ENCODE data around the gene ANKRD13B.

GRCh38 chr17:29567554-29568330 lies 25.2 kb upstream of the ANKRD13B start:
- no peak for TF ChIP-seq GATA2 (IDR thresholded peaks at IDR 0.05; ENCODE audit: low read depth, low read length)
- TF ChIP-seq GATA3 (IDR thresholded peaks at IDR 0.05; ENCODE audit: low read depth, low read length) = no peak

Data from SH-SY5Y (cell line).